GM19328 (cell line): ENCODE results near the gene SST.
"Not testable (repeated sequence)": the region's sequence is repeated elsewhere in the genome, so short reads cannot be mapped to it uniquely, and the experiment has no call there.

Experiments
- ATAC-seq: cut with Tn5 transposase; IDR thresholded peaks from one replicate; pipeline ENCODE4 v1.9.1; 2021; ENCODE audit warnings: mild to moderate bottlenecking, moderate library complexity; ENCODE audit not compliant: unreplicated experiment

The SST gene

DNA sequence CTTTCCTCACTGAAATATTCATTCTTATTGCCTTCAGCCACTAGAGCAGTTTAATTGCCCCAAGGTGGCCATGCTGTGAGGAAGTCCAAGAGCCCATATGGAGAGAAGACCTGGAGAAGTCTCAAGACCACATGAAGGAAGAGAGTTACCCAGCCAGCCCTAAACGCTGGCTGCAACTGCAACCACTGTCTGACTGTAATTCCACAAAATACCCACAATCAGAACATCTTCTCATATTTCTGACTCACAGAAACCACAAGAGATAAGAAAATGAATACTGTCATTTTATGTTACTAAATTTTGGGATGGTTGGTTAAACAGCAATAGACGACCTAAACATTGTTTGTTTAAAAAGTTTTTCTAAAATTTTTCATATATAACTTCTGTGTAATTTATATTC lies 14.7 kb upstream of the SST start:
- ATAC-seq, result no peak

DNA sequence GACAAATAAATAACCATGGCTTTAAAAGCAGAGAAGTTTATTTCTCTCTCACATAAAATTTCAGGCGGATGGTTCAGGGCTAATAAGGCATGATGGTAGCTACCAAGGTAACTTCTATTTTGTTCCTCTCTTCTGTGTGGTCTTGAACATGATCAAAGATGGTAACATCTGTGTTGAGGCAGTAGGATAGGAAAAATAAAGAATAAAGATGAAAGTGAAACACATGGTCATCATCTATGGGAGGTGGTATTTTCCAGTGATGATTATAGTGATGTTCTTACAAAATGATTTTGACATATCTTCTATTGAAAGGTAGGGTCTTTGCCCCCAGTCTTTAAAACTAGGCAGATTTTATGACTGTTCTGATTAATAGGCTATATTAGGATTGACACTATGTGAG lies 14.2 kb upstream of the SST start:
- ATAC-seq, result no peak

DNA sequence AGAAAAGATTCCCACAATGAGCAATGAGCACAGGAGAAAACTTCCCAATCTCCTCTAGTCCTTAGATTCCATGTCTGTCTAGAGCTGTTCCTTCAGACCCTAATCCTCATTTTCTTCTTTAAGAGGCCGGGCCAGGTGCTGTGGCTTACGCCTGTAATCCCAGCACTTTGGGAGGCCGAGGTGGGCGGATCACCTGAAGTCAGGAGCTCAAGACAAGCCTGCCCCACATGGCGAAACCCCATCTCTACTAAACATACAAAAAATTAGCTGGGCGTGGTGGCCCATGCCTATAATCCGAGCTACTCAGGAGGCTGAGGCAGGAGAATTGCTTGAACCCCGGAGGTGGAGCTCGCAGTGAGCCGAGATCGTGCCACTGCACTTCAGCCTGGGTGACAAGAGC lies 11.6 kb upstream of the SST start:
- ATAC-seq, result not testable (repeated sequence)

DNA sequence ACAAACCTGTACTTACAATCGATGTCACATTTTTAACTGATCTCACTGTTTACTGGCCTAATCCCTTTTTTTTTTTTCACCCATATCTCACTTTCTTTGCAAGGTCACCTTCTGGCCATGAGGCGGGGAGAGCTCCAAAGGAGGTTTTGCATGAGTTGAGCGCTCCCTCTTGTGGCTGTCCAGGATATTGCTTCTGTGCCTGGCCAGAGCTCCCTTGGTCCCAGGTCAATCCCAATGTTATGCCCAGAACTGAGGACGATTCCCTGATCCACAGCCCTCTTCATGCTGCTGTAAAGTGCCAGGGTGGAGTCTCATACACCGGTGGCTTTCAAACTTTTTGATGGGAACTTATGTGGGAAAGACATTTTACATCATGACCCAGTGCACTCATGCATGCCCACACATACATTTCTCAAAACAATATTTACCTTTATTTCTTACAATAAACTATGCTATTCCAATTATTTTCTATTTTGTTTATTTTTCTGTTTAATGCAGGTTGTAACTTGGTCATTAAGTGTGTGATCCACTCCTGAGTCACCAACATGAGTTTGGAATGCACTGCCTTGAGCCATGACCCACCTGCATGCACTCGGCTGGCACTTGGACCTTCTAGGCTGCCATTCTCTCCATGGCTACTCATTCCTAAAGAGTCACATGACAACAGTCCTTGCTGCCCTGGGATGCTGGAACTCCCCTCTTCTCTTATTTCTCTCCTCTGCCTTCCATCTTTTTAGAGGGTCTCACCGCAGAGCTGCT lies 9.6 kb upstream of the SST start:
- ATAC-seq, result no peak

DNA sequence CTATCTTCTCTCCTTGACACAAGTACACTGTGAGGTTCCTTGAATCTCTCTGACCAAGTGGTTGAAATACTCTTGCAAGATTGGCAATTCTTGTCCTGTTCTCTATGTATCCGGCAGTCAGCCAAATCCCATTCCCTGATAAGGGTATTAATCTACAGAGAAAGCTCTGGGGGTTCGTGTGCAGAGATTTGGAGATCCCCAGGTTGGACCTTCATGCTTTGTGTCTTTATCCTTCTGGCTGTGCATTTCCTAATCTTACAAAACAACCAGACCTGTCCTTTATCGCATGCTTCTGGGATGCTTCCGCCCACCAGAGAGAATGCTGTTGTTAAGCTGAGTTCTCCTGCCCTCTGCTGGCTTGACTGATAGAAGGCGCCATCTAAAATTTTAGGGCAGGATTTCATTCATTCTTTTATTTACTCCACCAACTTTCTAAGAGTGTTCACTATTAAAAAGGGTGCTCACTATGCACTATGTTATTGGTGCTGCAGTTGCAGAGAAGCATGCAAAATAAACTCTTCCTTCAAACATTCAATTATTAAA lies 8.6 kb upstream of the SST start:
- ATAC-seq, result no peak

DNA sequence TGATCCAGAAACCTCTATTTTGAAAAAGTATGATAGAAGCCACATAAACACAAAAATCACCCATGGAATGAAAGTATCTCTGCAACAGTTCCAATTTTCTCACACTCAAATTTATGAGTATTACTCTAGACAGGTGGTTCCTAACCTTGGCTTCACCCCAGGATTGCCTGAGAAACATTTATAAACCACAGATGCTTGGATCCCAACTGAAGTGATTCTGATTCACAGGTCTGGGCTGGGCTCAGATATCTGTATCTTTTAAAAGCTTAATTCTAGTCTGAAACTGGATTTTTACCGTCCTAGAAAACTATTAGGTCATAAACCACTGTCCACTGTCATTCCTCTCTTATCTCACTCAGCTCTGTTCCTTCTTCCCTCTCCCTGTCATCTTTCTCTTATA lies 7.4 kb upstream of the SST start:
- ATAC-seq, result no peak

DNA sequence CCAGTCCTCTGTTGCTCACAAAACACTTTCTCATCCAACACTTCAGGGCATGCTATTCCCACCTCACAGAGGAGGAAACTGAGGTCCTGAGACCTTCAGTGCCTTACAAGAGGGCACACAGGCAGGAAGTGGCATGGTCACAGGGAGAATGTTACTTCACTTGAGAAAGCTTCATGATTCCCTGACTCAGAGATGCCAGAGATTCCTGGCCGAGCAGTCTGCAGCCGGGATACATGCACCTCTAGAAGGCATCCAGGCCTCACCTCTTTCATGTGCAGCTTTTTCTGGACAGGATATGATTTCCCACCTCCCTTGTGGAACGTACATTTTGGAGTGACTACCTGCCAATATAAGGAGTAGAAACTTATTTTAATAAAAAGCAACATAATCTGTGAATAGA lies 2.8 kb upstream of the SST start:
- no peak for ATAC-seq

DNA sequence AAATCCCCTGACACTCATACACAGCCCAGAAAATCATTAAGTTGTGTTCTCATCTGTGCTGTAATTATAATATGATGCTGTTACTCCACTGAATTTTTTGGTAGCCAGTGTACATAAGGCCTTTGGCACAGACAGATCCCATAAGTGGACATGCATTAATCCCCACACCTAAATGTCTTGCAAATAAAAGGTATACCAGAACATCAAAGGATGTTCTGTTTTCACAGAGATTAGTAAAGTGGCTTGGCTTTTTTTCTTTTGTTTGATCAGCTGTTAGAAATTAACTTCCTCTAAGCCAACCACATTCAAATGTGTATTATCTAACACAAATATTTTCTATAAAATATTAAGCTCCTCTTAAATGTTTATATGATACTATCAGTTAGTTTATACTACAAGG lies 2.7 kb downstream of the SST start:
- ATAC-seq, result no peak

DNA sequence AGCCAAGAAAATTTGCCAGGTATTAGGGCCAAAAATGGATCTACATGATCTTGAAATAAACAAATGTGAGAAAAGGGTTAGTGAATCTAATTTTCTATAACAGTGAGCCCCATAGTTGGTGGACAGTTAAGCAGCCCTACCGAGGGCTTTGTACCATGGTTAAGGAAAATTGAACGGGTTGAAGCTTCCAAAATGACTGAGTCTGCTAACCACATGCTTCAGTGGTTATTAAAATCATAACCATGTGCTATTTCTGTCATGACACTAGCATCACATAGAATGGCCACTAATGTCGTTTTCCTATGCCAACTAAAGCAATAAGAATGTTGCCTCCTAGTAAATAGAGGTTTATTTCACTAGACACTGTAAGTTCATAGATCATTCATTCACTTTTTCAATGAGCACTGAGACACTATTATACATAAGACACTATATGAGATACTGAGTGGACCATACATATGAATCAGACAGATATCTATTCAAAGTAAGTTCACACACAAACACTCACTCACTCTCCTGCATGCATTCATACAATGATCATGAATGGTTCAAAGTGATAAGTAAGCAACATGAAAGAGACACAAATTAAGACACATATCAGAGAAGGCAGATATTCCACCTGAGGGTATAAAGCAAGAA lies 4.3 kb downstream of the SST start:
- ATAC-seq, result no peak

DNA sequence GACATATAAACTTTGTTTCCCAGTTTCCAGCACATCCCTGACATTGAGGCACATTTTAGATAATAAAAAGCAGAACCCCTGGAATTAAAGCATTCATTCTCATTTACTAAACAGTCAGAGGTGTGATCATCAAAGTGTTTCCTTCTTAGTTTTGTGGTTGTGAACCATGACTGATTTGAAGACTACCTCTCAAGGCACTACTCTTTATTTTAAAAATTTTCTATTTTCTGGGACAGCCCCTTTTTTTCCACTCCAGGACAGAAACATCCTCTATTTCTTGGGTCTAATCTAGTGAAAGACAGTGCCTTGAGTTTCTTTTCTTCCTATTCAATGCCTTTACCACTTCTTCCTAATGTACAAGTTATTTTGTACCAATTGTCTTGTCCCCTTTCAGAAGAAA lies 5.2 kb downstream of the SST start:
- no peak for ATAC-seq

DNA sequence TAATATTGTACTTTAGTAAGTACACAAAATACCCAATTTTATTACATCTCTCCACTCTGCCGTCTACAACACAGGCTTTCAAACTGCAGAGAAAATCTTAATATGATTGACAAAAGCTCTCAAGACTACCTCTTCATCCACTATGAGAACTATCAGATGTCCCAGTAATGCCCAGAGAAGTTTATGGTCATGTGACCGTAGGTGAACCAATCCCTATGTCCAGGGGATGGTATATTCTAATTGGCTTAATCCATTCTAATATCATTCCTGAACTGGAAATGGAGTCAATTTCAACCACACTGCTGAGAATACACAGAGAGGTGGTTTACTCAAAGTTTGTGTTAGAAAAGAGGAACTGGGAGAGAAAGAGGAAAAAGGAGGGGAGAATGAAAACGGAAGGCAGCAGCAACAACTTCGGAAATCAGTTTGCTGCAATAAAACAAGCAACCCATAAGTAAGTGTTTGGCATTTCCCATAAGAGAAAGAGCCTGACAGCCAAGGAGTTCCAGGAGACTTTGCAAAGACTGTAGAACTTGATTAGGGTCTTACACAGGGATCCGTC lies 7.3 kb downstream of the SST start:
- no peak for ATAC-seq

DNA sequence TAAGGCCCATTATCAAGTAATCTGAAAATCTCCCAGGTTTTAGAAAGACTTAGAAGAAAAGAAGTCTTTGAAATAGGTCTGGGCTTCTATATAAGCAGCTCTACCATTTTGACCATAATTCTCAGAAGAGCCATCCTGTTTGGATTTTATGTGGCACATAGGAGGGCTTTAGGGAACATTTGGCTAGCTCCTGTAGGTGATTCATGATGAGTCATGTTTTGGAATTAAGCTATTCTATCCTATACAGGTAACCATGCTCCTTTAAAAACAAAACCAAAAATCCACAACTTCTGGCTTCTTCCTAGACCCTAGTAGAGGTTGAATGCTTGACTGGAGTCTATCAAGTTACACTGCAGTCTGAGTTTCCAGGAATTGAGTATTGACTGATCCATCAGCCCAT lies 8.9 kb downstream of the SST start:
- ATAC-seq, result no peak

DNA sequence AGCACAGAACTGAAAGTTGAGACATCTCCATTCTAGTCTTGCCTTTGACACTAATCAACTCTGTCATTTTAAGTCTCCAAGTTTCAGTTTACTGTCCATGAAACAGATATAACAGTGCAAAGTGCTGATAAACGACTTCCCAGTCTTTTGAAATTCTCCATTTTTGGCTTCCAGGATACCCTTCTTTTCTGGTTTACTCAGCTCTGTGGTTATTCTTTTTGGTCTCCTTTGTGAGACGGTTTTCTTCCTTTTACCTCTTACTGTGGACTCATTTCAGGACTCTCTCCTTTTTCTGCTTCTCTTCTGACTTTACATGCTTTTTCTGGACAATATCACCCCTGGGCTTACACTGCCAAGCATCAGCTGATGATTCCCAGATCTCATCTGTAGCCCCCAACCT lies 18.9 kb downstream of the SST start:
- ATAC-seq, result no peak

DNA sequence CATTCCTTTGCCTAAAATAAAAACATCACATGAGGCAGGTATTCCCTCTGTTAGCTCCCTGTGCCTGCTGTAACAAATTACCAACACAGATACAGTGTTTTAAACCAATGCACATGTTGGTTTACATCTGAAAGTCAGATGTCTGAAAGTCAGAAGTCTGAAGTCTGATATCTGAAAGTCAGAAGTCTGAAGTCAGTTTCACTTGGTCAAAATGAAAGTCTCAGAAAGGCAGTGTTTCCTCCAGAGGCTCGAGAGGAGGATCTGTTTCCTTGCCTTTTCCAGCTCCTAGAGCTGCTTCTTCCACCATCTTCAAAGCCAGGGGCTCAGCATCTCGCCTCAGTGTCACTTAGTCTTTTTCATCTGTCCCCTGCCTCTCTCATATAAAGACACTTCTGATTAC lies 22.0 kb downstream of the SST start:
- no peak for ATAC-seq

DNA sequence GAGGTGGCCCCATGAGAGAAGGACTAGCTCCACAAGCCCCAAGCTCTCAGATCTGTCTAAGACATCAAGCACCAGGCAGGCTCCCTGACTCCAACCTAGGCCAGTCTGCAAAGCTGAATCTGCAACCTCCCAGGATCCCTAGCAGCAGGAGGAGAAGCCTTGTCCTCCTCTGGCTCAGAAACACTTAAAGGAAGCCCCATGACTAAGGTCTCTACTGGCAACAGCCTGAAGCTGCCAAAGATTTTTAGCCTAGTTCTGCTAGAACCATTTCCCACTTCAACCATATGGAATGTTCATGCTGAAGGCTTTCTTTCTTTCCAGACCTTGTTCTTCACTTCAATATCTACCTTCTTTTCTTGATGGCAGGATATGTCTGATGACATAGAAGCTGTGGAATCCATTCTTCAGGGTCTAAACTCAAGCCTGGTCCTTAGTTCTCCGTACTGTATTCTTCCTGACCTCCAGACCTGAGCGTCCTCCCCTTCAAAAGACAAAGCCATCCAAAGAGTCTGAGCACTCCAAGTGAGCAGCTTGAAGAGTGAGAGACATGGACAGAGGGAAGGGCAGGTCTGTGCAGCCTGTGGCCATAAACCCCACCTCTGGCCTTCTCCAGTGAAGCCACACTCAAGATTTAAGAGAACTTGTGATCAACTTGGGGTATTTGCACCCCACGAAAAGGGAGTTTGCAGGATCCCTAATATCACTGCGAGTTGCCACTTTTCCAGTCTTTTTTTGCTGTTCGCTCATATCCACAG lies 23.1 kb downstream of the SST start:
- no peak for ATAC-seq

DNA sequence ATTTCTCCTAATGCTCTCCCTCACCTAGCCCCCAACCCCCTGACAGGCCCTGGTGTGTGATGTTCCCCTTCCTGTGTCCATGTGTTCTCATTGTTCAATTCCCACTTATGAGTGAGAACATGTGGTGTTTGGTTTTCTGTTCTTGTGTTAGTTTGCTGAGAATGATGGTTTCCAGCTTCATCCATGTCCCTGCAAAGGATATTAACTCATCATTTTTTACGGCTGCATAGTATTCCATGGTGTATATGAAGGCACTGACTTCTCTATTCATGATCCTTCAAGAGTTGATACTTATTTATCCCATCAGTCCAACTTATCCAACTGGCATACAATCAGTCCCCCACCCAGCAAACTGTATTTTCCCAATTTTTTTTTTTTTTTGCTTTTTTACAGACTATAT lies 24.8 kb downstream of the SST start:
- not testable (repeated sequence) for ATAC-seq

DNA sequence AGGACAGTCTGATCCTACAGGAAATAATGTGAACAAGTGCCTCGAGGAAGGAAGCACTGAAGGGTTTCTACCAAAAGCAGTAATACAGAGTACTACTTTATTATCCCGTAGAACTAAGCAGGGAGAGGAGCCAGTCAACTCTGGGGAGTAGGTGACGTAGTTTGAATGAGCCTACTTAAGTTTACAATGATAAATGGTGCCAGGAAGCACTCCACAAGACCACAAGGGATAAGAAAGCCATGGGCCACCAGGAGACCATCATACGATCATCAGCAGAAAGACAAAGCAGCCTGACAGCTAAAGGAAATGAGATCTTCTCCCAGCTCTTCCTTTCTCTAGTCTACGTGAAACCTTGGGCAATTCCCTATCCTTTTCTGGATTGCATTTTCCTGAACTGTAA lies 27.3 kb downstream of the SST start:
- ATAC-seq, result no peak

DNA sequence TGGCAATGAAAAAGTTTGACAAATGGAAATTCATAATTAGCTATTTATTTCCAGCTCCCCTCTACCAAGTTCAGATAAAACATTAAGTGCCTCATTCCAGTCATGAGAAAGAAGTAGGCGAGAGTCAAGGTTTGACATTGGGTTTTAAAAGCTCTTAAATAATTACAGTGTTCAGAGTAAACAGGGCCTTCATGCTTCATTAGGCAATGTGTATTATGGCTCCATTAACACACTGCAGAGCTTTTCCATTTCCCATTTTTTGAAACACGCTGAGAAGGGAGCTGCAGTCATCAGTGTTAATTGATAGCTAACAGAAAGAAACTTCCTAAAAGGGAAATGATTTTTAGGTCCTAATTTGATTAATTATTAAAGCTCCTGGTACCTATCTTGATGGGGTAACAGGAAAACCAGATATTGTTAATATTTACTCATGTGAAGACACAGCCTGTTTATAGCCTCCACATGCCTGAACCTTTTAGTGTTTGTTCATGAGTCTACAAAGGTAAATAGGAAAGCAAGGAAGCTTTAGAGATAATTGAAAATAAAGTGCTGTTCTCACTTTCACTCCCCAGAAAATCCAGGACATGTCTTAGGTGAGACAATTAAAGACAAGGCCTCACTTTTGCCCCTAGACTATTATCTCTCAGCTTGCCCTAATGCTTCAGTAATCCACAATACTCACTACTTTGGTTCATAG lies 28.7 kb downstream of the SST start:
- no peak for ATAC-seq

DNA sequence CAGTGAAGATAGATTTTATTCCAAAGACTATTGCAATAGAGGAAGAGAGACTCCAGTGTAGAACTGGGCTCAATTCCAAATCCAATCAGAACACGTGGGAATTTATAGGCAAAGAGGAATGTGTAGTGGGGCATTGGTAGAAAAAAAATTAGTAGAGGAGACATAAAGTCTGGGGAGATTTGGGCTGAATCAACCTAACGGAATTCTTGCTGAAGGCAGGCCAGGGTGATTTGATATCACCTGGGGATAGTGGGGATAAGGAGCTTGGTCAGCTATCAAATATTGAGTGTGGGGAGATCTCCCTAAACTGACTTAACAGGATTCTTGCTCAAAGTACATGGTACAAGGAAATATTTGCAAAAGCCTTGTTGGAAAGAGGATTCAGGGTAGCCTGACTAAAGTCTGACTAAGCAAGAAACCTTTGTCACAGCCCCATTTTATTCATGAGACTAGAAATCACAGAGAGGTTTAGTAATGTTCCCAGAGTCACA lies 29.6 kb downstream of the SST start:
- ATAC-seq, result no peak

DNA sequence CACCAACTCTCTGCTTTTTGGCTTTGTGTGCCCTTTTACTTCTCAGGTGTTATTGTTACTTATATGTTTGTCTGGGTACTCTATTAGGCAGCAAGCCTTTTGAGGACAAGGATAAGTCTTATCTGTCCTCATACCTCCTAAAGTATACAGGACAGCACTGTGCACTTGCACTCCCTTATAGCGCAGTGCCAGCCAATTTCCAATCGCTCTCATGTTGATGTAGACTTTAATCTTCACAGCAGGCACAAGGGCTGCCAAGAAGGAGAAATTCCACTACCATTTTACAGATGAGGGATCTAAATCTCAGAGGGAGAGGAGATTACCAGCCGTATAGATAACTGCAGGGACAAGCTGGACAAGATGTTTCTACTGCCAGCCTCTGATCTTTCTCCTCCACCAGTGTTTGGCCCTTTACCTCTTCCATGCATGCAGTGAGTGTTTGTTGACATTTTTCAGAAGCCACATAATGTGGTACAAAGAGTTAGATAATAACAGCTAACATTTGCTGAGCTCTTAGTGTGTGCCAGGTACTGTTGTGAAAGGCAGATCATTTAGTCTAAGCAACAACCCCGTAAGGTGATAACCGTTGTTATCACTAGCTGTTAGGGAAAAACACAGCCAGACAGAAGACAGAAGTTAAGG lies 30.1 kb downstream of the SST start:
- no peak for ATAC-seq
